Prostate gland (tissue), 2 donors: ENCODE data around the gene CENPP. TPM values are rescaled to one million over a fixed set of nuclear protein-coding genes. Genes with fewer than 3 reads are reported as not detected.

Experiments used
- DNase-seq: peaks from one replicate; pipeline ENCODE4 v3.0.0-alpha.2; 2019; ENCODE audit warnings: low spot score
- H3K27ac ChIP-seq, 2 donors: fragments of 200-600 bp; sonication (generic); 2 replicates each; pipeline ENCODE4 v1.5.1; 2017 to 2019
- H3K27me3 ChIP-seq: fragments of 200-600 bp; sonication (generic); replicated peaks from 2 replicates; pipeline ENCODE4 v1.5.1; 2019; ENCODE audit not compliant: insufficient read depth
- H3K36me3 ChIP-seq, 2 donors: fragments of 200-600 bp; sonication (generic); 1 replicate in 1 of 2; 2 replicates in 1 of 2; pipeline versions ENCODE4 v1.5.1 to v1.8.1; 2017 to 2019
- H3K4me1 ChIP-seq: fragments of 200-600 bp; sonication (generic); replicated peaks from 2 replicates; pipeline ENCODE4 v1.5.1; 2019
- H3K4me3 ChIP-seq, 2 donors: fragments of 200-600 bp; sonication (generic); 2 replicates each; pipeline ENCODE4 v1.5.1; 2017 to 2019
- H3K9me3 ChIP-seq: fragments of 200-600 bp; sonication (generic); 2 replicates; pipeline ENCODE4 v1.5.1; 2017
- POLR2A ChIP-seq: fragments of 450-650 bp; IDR thresholded peaks from one replicate; pipeline ENCODE4 v1.6.1; 2016; ENCODE audit warnings: antibody characterized with exemption, mild to moderate bottlenecking
- POLR2AphosphoS5 ChIP-seq: sonication (generic); formaldehyde crosslinking; IDR thresholded peaks from one replicate; pipeline ENCODE4 v1.6.1; 2017; ENCODE audit warnings: antibody characterized with exemption
- WGBS: methylation state at CpG from one replicate; pipeline ENCODE4 v1.1.5; 2018; 5-methylcytosine and 5-hydroxymethylcytosine counted together
- intact Hi-C: fragments of 100-400 bp; cut with DNase I; formaldehyde crosslinking; loops from one replicate; pipeline ENCODE4 v1.14.2; 2022
- total RNA-seq, 2 donors: library from RNA; depleted of rRNA; stranded (reverse); fragments of >200 nt; gene quantifications; one replicate each; pipeline ENCODE4 v1.1.0, GENCODE V29; 2016
- TF ChIP-seq, protein P1 (sequence below), 4 experiments: fragments of 200-600 bp in 2 of 4; fragments of 450-650 bp in 2 of 4; sonication (generic) in 2 of 4; IDR thresholded peaks; 1 replicate in 3 of 4; 2 replicates in 1 of 4; pipeline ENCODE4 v1.5.1; 2016 to 2019; ENCODE audit warnings: antibody characterized with exemption in 4 of 4, mild to moderate bottlenecking in 2 of 4, moderate library complexity in 2 of 4

The CENPP gene
- total RNA-seq, 2 donors from 2014 or later, result 1.4 to 21.5 TPM

DNA sequence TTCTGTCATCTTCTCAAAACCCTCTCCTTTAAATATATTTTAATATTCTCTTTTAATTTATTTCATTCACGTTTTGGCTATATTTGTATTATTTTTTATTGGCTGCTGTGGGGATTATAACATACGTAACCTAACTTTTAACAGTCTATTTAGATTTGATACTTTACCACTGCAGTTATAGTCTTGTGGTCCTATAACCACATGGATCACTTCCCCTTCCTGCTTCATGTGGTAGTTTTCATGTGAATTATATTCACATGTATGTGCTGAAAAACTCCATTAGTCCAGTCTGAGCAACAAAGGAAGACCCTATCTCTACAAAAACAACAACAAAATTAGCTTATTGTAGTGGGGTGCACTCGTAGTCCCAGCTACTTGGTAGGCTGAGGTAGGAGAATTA, 34.3 kb downstream of the CENPP start:
- H3K27me3 ChIP-seq, result no peaks in the 10 kb centered on the region
- intact Hi-C loops, result no loop called here
- TF ChIP-seq POLR2A, result no peak
- TF ChIP-seq, protein P1, sequence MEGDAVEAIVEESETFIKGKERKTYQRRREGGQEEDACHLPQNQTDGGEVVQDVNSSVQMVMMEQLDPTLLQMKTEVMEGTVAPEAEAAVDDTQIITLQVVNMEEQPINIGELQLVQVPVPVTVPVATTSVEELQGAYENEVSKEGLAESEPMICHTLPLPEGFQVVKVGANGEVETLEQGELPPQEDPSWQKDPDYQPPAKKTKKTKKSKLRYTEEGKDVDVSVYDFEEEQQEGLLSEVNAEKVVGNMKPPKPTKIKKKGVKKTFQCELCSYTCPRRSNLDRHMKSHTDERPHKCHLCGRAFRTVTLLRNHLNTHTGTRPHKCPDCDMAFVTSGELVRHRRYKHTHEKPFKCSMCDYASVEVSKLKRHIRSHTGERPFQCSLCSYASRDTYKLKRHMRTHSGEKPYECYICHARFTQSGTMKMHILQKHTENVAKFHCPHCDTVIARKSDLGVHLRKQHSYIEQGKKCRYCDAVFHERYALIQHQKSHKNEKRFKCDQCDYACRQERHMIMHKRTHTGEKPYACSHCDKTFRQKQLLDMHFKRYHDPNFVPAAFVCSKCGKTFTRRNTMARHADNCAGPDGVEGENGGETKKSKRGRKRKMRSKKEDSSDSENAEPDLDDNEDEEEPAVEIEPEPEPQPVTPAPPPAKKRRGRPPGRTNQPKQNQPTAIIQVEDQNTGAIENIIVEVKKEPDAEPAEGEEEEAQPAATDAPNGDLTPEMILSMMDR (IDR thresholded peaks at IDR 0.05), result no peak
- TF ChIP-seq POLR2AphosphoS5, result no peak
- no peaks in the 10 kb centered on the region for H3K36me3 ChIP-seq
- no peak overlapping the region for H3K4me3 ChIP-seq
- no peak overlapping the region for H3K27ac ChIP-seq
- 81% methylated on average over 3 of the region's 3 CpGs for WGBS
- H3K4me1 ChIP-seq, result no peaks in the 10 kb centered on the region
- no peak for DNase-seq
- no peaks in the 10 kb centered on the region for H3K9me3 ChIP-seq

DNA sequence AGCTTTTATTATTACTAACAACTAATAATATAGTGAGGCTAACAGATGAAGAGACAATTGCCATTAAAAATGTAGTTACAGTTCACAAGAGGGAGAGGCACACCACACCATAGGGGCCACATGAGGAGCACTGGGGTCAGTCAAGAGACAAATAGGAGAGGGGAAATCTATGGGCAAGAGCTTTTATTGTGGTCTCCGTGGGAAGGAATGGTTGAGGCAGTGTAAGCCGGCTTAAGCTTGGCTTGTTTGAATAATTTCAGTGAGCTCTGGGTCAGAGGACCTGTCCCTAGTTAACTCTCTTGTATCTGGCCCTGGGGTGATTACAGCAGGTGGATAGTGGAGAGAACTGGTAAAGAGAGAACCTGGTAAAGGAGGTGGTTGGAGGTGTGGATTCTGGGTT, 43.3 kb downstream of the CENPP start:
- Histone ChIP-seq H3K4me1 (no peaks in the 10 kb centered on the region), H3K36me3 (no peaks in the 10 kb centered on the region), H3K4me3 (no peak overlapping the region), H3K9me3 (no peaks in the 10 kb centered on the region), H3K27me3 (no peaks in the 10 kb centered on the region), H3K27ac (no peak overlapping the region)
- TF ChIP-seq, protein P1 (IDR thresholded peaks at IDR 0.05), result no peak
- TF ChIP-seq POLR2A (no peak), POLR2AphosphoS5 (no peak)
- no peak for DNase-seq
- WGBS, result 50% methylated on average over 2 of the region's 2 CpGs
- intact Hi-C loops, result no loop called here

DNA sequence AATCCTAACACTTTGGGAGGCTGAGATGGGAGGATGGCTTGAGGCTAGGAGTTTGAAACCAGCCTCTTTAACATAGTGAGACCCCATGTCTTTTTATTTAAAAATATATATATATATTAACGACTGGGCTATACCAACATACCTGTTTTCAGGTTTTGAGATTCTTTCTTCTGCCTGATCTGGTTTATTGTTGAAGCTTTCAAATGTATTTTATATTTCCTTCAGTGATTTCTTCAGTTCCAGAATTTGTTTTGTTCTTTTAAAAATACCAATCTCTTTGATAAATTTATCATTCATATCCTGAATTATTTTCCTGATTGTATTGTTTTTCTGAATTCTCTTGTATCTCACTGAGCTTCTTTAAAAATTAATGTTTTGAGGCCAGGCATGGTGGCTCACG, 47.4 kb downstream of the CENPP start:
- H3K36me3 ChIP-seq, result no peaks in the 10 kb centered on the region
- 100% methylated on average over 2 of the region's 2 CpGs for WGBS
- no peak overlapping the region for H3K27ac ChIP-seq
- no peaks in the 10 kb centered on the region for H3K4me1 ChIP-seq
- intact Hi-C loops, result no loop called here
- H3K4me3 ChIP-seq, result no peak overlapping the region
- no peaks in the 10 kb centered on the region for H3K9me3 ChIP-seq
- no peaks in the 10 kb centered on the region for H3K27me3 ChIP-seq
- no peak for DNase-seq
- TF ChIP-seq POLR2AphosphoS5 (no peak), POLR2A (no peak)
- TF ChIP-seq, protein P1 (IDR thresholded peaks at IDR 0.05), result no peak

DNA sequence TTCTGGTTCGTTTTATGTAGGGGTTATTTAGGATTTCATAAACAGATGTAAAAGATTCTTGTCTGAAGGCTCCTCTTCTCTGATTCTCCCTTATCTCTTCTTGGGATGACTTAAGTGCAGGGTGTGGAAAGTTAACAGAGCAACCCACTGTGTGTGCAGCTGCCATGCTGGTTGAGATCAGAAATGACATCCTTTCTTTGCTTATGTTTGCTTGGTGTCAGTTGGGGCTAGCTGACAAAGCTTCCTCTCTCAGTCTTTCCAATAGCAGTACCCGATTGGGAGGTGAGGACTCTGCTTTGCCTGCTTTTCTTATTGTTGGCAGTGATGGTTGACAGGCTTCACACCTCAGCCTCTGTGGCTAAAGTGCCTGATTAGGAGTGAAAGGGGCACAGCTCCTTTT, 52.1 kb downstream of the CENPP start:
- Histone ChIP-seq H3K9me3 (no peaks in the 10 kb centered on the region), H3K27ac (no peak overlapping the region), H3K4me1 (no peaks in the 10 kb centered on the region), H3K27me3 (no peaks in the 10 kb centered on the region), H3K4me3 (no peak overlapping the region), H3K36me3 (no peaks in the 10 kb centered on the region)
- no peak for DNase-seq
- WGBS, result 65% methylated on average over 2 of the region's 2 CpGs
- TF ChIP-seq, protein P1 (IDR thresholded peaks at IDR 0.05), result no peak
- no peak for TF ChIP-seq POLR2A
- intact Hi-C loops, result no loop called here

DNA sequence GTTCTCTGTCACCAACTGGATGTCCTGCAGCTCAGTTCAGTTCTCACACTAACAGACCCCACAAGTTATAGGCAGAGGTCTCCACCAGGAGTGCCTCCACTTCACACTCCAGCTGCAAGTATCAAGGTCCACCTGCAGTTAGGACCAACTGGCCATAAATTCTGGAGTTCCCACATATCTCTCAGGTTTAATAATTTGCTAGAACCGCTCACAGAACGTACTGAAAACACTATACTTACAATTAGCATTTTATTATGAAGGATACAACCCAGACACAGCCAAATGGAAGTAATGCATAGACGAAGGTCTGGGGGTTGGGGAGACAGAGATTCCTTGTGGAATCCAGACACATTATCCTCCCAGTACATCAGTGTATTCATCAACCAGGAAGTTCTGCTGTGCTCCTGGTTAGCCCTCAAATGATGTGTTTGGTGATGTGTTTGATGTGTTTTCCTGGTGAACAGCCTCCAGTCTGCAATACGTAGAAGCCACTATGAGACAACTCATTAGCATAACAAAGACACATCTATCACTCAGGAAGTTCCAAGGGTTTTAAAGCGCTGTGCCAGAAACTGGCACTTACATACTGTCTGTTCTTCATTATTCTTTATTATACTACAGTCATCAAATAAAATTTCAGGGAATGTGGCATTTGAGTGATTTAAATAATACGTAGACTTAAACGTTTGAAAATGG, 53.3 kb downstream of the CENPP start:
- Histone ChIP-seq H3K9me3 (no peaks in the 10 kb centered on the region), H3K4me3 (no peak overlapping the region), H3K36me3 (no peaks in the 10 kb centered on the region), H3K27ac (no peak overlapping the region), H3K27me3 (no peaks in the 10 kb centered on the region), H3K4me1 (no peaks in the 10 kb centered on the region)
- 77% methylated on average over 7 of the region's 7 CpGs for WGBS
- intact Hi-C loops, result no loop called here
- TF ChIP-seq, protein P1 (IDR thresholded peaks at IDR 0.05), result no peak
- no peak for TF ChIP-seq POLR2AphosphoS5
- TF ChIP-seq POLR2A, result no peak
- DNase-seq, result no peak
